Measurements from ENCODE around the gene DBN1.

DBN1 gene

DNA sequence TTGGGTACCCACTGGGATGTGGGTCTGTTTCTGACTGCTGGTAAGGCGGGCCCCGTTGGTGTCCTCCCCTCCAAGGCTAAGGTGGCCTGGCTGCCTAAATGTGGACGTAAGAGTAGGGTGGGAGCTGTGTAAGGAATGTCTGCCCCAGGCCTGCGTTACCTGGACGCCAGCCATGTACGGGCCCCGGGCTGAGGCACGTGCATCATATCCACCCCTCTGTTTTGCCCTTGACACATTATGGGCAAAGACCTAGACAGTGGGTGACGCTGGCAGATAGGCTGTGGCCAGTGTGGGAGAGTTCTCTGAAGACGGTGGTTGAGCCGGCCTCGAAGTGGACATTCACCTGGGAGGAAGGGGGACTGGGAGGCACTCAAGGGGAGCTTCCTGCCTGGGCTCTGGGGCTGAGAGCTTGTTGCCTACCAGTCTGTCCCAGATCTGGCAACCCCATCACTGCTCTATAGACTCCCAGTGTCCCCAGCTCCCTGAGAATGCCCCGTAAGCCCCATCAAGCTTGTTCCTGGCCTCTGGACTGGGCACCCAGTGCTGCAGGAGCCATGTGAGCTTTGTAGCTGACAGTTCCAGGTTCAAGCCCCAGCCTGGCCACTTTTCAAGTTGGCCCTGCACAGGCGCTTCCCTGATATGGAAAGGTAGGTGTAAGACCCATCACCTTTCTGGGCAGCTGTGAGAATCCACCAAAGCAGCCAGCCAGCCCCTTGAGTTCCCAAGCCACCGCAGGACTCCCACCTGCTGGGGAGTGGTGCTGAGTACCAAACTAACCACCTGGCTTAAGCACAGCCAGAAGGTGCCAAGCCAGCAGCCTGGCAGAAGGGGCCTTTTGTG lies 30.1 kb downstream of the DBN1 start:
- no peak for DNase-seq (ENCODE audit: low read depth, low spot score)

DNA sequence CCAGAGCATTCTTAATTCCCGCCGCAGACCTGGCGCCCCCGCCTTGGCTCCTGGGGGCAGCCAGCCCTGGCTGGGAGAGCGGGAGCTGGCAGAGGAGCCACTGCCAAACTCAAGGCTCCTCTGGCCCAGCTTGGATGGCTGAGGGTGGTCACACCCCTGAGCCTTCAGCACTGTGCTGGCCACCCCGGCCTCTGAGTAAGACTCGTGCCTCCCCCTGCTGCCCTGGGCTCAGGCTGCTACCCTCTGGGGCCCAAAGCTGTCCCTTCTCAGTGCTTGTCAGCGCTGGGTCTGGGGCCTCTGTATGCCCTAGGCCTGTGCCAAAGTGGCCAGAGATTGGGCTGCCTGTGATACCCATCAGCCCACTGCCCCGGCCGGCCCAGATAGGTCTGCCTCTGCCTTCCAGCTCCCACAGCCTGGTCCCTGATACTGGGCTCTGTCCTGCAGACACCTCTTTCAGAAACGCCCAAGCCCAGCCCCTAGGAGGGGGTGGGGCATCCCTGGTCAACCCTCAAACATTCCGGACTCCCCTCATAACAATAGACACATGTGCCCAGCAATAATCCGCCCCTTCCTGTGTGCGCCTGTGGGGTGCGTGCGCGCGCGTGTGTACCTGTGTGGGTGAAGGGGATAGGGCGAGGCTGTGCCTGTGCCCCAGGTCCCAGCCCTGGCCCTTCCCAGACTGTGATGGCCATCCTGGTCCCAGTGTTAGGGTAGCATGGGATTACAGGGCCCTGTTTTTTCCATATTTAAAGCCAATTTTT lies 31.2 kb downstream of the DBN1 start:
- DNase-seq (ENCODE audit: low read depth, low spot score) = no peak

DNA sequence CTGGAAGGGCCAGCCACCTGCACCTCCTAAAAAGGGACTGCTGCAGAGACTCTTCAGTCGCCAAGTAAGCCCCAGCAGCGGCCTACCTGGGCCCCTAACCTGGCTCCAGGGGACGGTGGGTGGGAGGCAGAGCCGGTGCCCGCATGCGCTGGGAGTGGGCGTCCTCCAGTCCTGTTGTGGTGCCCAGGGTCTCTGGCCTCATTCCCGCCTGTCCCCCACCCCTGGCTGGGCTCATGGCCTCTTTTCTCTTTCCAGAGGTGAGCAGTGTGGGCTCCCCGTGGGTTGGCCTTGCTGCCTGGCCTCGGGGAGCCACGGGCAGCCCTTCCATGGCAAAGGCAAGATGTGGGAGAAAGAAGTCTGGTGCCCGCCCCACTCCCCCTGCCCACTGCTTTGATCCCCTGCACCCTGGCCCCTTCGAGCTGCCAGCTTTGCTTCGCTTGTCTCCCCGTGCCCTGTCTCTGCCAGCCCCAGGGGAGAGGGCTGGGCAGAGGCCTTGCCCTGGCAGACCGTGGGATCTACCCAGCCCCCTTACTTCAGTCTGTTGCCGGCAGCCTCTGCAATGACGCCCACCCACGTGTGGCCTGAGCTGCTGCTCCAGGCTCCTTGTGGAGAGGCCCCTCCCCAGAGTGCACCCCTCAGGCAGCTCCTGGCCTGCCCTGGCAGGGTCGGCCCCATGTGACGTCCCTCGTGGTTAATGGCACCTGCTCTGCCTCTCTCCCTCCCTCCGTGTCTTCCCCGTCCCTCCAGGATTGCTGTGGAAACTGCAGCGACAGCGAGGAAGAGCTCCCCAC lies 32.2 kb downstream of the DBN1 start:
- DNase-seq (ENCODE audit: low read depth, low spot score) = no peak

DNA sequence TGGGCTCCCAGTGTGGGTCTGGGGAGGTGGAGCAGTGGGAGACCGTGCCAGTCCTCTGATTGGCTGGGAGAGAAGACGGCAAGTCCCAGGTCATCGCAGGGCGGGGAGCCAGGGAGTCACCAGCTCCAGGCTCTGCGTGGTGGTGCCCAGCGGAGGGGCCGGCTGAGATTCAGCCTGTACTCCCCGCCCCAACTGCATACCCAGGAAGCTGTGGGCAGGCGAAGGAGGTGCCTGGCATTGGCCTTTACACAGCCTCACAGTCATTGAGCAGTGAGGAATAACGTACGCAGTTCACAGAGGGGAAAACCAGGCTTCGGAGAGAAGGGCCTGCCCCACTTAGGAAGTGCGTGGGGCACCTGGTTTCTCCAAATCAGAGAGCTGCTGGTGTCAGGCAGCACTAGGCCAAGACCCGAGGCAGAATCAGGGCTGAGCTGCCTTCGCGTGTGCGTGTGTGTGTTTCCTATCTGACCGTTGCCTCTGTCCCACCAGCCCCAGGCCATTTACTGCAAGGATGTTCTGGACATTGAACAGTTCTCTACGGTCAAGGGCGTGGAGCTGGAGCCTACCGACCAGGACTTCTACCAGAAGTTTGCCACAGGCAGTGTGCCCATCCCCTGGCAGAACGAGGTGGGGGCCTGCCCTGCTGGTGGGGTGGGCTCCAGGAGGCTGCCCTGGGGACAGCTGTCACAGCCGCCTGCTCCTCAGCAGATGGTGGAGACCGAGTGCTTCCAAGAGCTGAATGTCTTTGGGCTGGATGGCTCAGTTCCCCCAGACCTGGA lies 33.0 kb downstream of the DBN1 start:
- DNase-seq (ENCODE audit: low read depth, low spot score) = no peak

DNA sequence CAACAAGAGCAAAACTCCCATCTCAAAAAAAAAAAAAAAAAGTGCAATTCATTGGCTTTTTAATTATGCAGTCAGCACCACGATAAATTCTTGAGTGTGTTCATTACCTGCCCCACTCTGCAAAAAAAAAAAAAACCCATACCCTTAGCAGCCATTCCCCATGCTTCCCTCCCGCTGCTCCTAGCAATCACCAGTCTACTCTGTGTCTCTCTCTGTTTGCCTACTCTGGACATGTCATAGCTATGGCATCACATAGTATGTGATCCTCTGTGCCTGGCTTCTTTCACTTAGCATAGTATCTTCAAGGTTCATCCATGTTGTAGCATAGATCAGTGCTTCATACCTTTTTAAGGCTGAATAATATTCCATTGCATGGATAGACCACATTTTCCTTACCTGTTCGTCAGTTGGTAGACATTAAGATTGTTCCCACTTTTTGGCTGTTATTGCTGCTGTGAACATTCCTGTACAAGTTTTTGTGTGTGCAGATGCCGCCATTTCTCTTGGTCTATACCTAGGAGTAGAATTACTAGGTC lies 33.8 kb downstream of the DBN1 start:
- DNase-seq (ENCODE audit: low read depth, low spot score) = no peak

DNA sequence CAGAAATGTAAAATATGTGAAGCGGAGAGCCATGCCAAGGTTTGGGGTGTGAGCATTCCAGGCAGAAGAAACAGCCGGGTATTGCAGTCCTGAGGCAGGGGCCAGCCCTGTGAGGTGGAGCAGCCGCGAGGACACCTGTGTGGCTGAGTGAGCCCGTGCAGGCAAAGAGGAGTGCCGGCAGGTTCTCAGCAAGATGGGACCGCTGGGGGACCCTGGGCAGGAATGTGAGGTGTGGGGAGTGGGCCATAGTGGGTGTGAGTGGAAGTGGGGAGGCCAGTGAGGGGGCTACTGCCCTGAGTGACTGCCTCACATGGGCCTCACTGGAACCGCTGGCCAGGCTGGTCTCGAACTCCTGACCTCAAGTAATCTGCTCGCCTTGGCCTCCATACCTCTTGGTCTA lies 35.0 kb downstream of the DBN1 start:
- no peak for DNase-seq (ENCODE audit: low read depth, low spot score)

DNA sequence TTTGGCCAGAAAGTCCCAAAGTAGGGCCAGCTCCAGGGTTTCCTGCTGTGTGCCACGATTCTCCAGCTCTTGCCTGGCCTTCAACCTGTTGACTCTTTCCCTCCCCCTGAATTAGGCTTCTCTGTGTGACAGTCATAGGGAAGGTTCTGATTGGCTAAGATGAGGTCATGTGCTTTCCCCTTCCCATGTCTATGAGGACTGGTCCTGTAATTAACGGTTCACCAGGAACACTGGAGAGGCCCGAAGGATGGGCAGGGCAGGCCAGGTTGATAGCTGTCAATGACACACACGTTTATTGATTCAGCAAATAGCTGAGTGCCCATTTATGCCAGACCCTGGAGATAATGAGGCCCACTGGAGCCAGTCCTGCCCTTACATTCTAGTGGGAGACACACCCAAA lies 35.8 kb downstream of the DBN1 start:
- no peak for DNase-seq (ENCODE audit: low read depth, low spot score)

DNA sequence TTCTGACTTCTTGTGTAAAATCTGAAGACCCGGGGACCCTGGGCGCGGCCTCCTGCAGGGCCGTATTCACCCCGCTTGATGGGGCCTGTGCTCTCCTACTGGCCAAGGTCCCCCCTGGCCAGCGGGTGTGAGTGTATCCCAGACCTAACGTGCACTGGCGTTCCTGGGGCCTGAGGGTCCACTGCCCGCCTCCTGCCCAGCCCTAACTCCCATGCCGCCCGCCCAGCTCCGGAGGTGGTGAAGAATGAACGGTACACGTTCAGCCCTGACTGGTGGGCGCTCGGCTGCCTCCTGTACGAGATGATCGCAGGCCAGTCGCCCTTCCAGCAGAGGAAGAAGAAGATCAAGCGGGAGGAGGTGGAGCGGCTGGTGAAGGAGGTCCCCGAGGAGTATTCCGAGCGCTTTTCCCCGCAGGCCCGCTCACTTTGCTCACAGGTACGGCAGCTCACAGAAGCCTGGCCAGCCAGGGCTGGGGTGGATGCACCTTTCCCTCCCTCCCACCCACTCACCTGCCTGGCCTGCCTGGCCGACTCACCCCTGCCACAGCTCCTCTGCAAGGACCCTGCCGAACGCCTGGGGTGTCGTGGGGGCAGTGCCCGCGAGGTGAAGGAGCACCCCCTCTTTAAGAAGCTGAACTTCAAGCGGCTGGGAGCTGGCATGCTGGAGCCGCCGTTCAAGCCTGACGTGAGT lies 37.4 kb downstream of the DBN1 start:
- no peak for DNase-seq (ENCODE audit: low read depth, low spot score)

DNA sequence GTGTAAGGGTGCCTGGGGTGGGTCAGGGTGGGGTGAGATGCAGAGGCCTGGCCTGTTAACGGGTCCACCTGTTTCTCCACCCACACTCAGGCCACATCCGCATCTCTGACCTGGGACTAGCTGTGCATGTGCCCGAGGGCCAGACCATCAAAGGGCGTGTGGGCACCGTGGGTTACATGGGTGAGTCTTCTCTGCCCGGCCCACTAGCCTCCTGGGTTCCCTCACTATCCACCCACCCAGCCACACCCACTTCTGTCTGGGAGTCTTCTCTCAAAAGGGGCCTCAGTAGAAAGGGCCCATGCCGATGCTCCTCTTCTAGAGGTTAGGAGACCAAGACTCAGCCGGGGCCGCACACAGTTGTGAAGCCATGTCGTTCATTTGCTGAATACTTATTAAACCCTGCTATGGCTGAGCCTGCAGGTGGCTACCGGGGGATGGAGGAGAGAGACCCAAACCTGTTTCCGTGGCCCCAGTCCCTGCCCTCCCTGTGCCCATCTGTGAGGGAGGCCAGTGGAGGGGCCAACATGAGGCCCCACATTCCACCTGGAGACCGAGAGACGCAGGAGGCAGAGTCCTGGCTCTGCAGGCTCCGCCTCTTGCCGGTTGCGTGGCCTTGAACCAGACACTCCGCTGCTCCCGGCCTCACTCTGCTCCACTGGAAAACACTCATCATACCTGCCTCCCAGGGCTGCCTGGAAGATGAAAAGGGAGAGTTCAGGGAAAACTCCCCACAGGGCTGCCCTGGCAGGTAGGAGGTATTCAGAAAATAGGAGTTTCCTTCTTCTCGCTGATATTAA lies 38.3 kb downstream of the DBN1 start:
- DNase-seq (ENCODE audit: low read depth, low spot score) = no peak

DNA sequence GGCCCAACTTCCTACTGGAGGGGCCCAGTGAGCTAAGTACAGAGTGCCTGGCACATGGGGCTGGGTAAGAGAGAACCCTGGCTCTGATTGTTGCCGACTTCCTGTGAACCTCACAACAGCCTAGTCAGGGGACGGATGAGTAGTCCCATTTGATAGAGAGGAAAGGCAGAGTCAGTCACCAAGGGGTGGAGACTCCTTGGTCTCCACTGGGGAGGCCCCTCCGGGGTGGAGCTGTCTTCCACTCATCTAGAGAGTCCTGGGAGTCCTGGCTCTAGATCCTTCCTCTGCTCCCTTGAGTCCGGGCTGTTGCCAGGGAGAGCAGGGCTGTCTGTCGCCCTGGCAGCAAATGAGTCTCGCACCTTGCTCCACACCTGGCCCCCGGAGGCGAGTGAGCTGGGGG lies 39.0 kb downstream of the DBN1 start:
- DNase-seq (ENCODE audit: low read depth, low spot score) = no peak

DNA sequence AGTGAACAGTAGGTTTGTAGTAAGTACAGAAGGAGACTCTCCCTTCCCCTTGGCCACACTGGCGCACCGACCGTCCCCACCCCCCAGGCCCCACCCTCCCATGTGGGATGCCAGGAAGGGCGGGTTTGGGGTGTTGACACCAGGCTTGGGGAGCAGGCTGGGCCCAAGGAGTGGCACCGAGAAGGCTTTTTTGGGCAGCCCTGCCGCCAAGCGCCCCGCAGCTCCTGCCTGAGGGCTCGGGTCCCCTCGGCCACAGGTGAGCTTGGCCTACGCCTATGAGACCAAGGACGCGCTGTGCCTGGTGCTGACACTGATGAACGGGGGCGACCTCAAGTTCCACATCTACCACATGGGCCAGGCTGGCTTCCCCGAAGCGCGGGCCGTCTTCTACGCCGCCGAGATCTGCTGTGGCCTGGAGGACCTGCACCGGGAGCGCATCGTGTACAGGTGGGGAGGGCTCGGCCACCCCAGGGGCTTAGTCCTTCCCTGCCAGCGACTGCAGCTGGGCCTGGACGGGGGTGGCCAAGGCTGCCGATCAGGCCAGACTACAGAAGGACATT lies 39.7 kb downstream of the DBN1 start:
- no peak for DNase-seq (ENCODE audit: low read depth, low spot score)

DNA sequence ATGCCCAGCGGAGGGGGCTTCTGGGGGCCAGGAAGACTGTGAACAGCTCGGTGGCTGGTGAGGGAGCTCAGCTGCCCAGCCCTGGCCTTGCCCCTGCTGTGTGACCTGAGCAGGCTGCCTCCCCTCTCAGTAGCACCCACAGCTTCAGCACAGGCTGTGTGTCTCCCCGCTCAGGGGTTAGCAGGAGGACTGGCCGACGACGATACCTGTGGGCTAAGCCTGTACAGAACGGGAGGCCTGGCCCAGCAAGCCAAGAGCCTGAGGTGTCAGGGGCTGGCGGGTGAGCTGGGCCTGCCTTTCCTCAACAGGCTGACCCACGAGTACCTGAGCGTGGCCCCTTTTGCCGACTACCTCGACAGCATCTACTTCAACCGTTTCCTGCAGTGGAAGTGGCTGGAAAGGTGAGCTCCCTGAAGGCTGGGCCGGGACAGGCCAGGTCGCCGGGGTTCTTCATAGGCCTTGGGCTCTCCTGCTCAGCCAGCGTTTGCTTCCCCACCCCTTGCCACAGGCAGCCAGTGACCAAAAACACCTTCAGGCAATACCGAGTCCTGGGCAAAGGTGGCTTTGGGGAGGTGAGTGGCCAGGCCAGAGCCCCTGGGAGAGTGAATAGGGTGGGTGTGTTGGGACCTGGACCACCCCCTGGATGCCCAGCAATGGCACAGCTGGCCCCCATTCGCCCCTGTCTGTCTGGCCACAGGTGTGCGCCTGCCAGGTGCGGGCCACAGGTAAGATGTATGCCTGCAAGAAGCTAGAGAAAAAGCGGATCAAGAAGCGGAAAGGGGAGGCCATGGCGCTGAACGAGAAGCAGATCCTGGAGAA lies 40.4 kb downstream of the DBN1 start:
- DNase-seq (ENCODE audit: low read depth, low spot score) = no peak

DNA sequence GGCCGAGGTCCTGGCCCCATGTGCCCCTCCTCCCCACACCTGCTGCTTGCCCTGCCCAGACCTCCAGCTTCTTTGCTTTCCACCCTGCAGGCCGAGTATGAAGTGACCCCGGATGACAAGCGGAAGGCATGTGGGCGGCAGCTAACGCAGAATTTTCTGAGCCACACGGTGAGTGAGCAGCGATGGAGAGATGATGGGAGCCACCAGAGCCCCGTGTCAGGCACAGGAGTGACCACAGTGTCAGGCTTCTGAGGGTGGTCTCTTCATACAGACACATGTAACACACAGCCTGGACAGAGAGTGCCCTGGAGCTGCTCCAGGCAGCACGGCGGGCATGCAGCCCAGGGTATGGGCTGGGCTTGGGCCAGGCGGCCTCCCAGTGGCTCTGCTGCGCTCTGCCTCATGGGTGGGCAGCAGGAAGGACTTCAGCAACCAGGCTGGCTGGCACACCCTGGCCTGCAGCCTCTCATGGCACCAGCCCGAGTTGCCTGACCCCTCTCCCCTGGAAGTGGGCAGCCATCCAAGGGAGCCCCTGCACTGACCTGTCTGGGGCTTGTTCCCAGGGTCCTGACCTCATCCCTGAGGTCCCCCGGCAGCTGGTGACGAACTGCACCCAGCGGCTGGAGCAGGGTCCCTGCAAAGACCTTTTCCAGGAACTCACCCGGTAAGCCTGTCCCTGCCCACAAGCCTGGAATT lies 41.1 kb downstream of the DBN1 start:
- DNase-seq (ENCODE audit: low read depth, low spot score) = no peak

DNA sequence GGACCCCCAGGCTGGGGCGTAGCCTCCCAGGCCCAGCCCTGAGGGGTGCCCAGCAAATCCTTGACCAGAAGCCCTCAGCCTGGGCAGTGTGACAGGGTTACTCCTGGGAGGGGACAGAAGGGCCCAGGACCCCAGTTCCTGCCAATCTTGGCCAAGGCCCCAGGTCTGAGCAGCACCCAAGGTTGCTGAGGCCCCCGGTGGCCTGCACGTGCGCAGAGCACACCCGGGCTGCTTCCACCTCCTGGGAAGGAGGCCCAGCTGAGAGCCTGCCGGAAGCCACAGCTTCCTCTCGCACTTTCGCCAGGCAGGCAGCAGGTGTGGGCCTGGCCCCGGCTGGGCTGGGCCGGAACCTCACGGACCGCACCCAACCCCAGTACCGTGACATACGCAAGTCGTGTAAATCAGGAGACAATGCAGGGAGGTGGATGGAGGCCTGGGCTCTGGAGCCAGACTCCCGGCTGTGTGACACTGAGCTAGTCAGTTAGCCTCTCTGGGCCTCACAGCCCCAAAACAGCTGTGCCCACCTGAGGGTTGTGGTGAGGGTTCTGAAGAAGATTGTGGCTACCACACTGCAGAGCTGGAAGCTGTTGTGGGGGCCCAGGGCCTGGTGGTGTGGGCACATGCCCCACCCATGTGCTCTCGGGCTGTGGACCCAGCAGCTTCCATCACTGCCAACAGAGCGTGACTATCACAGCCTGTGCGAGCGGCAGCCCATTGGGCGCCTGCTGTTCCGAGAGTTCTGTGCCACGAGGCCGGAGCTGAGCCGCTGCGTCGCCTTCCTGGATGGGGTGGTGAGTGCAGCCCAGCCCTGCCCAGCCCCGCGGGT lies 41.9 kb downstream of the DBN1 start:
- DNase-seq (ENCODE audit: low read depth, low spot score) = no peak

DNA sequence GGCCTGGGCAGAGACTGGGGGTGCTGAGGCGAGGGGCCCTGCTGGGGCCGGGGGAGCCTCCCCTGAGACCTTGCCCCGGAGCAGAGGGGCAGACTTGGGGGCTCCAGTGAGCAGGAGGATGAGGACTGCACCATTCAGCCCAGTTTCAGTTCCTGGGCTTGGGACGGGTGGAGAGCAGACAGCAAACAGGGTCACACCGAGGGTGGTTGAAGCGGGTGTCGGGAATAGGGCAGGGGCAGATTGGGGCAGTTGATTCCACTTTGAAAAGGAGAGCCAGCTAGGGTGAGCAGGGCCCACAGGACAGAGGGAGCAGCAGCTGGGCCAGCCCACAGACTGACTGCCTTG lies 42.5 kb downstream of the DBN1 start:
- no peak for DNase-seq (ENCODE audit: low read depth, low spot score)

DNA sequence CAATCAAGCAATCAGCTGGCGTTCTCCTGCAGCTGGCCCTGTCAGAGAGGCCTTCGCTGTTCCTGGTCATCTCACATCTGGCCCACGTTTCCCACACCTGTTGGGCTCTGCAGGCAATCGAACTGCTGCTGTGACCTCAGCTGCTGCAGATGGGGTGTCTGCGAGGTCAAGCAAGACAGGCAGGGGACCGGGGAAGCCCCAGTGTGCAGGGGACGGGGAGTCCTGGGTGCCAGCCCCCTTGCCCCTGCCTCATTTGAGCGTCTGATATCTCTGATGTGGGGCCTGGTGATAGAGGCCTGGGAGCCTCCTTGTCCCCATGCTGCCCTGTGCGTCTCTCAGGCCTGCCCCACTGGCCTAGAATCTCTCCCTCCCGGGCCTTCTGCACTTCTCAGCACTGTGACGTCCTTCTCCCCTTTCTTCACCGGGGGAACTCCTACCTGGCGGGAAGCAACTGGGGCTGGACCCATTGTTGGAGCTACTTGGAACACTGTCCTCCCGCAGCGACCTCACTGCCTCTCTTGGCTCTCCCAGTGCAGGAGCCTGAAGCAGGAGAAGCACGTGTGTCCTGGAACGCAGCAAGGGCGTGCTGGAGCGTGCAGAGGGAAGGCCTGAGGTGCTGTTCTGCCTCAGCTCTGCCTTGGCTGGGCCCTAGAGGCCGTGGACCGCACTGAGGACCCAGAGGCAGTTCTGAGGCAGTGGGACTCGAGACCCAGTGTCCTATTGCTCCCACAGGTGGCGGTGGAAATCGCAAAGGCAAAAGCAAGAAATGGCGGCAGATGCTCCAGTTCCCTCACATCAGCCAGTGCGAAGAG lies 43.1 kb downstream of the DBN1 start:
- DNase-seq (ENCODE audit: low read depth, low spot score) = no peak

Data from activated CD4-positive, CD25-positive, alpha-beta regulatory T cell treated with anti-CD3 and anti-CD28 coated beads, Interleukin-2, amount 50 U/mL, for 16 hours (primary cell).